ENCODE measurements around the gene ARPC2.

The ARPC2 gene

GRCh38 chr2:218192902-218193430, 24.0 kb upstream of the ARPC2 start:
- H2AFZ ChIP-seq (ENCODE audit: low read depth), result no peak overlapping the region
- H3K4me1 ChIP-seq (ENCODE audit: low read depth, poor library complexity, severe bottlenecking), result no peaks in the 10 kb centered on the region
- no peak overlapping the region for H3K9ac ChIP-seq
- H3K79me2 ChIP-seq (ENCODE audit: insufficient read depth, low read depth), result no peaks in the 10 kb centered on the region
- TF ChIP-seq CTCF (conservative IDR thresholded peaks at IDR 0.05; ENCODE audit: low read depth, low read length), result no peak
- H3K4me3 ChIP-seq (IDR thresholded peaks at IDR 0.05; ENCODE audit: insufficient read depth, low read depth, low read length), result no peak overlapping the region
- no peaks in the 10 kb centered on the region for H3K36me3 ChIP-seq (ENCODE audit: insufficient read depth)
- H3K27me3 ChIP-seq (ENCODE audit: insufficient read depth, low read depth), result no peaks in the 10 kb centered on the region
- no peak overlapping the region for H3K4me2 ChIP-seq
- H3K27ac ChIP-seq, result no peak overlapping the region
- no peaks in the 10 kb centered on the region for H4K20me1 ChIP-seq (ENCODE audit: insufficient read depth)

GRCh38 chr2:218193701-218194100, 23.3 kb upstream of the ARPC2 start:
- Histone ChIP-seq H3K4me1 (ENCODE audit: low read depth, poor library complexity, severe bottlenecking) (no peaks in the 10 kb centered on the region), H3K36me3 (ENCODE audit: insufficient read depth) (no peaks in the 10 kb centered on the region), H3K4me2 (no peak overlapping the region), H3K9ac (no peak overlapping the region), H3K27ac (no peak overlapping the region), H3K79me2 (ENCODE audit: insufficient read depth, low read depth) (no peaks in the 10 kb centered on the region), H2AFZ (ENCODE audit: low read depth) (no peak overlapping the region), H3K4me3 (IDR thresholded peaks at IDR 0.05; ENCODE audit: insufficient read depth, low read depth, low read length) (no peak overlapping the region), H4K20me1 (ENCODE audit: insufficient read depth) (no peaks in the 10 kb centered on the region), H3K27me3 (ENCODE audit: insufficient read depth, low read depth) (no peaks in the 10 kb centered on the region)
- no peak for TF ChIP-seq CTCF (conservative IDR thresholded peaks at IDR 0.05; ENCODE audit: low read depth, low read length)

- Histone ChIP-seq H3K79me2 (ENCODE audit: insufficient read depth, low read depth) (no peaks in the 10 kb centered on the region), H3K4me2 (no peak overlapping the region), H3K9ac (no peak overlapping the region), H4K20me1 (ENCODE audit: insufficient read depth) (no peaks in the 10 kb centered on the region), H3K27ac (no peak overlapping the region), H3K4me1 (ENCODE audit: low read depth, poor library complexity, severe bottlenecking) (no peaks in the 10 kb centered on the region), H3K27me3 (ENCODE audit: insufficient read depth, low read depth) (no peaks in the 10 kb centered on the region), H2AFZ (ENCODE audit: low read depth) (no peak overlapping the region), H3K4me3 (IDR thresholded peaks at IDR 0.05; ENCODE audit: insufficient read depth, low read depth, low read length) (no peak overlapping the region), H3K36me3 (ENCODE audit: insufficient read depth) (no peaks in the 10 kb centered on the region)
- TF ChIP-seq CTCF (conservative IDR thresholded peaks at IDR 0.05; ENCODE audit: low read depth, low read length), result no peak
Observed at GRCh38 chr2:218194880-218195279, 22.1 kb upstream of the ARPC2 start.

- Histone ChIP-seq H3K27ac (no peak overlapping the region), H2AFZ (ENCODE audit: low read depth) (no peak overlapping the region), H4K20me1 (ENCODE audit: insufficient read depth) (no peaks in the 10 kb centered on the region), H3K9ac (no peak overlapping the region), H3K4me2 (no peak overlapping the region), H3K27me3 (ENCODE audit: insufficient read depth, low read depth) (no peaks in the 10 kb centered on the region), H3K4me3 (IDR thresholded peaks at IDR 0.05; ENCODE audit: insufficient read depth, low read depth, low read length) (no peak overlapping the region), H3K36me3 (ENCODE audit: insufficient read depth) (no peaks in the 10 kb centered on the region), H3K4me1 (ENCODE audit: low read depth, poor library complexity, severe bottlenecking) (no peaks in the 10 kb centered on the region), H3K79me2 (ENCODE audit: insufficient read depth, low read depth) (no peaks in the 10 kb centered on the region)
- no peak for TF ChIP-seq CTCF (conservative IDR thresholded peaks at IDR 0.05; ENCODE audit: low read depth, low read length)
Observed at GRCh38 chr2:218196974-218197373, 20.0 kb upstream of the ARPC2 start.
